ENCODE results near the gene WDR82. TPM values are rescaled to one million over a fixed set of nuclear protein-coding genes. Genes with fewer than 3 reads are reported as not detected.

WDR82 gene
- total RNA-seq, 1 experiment from 2014 or later: 27.6 TPM

- DNase-seq: peak; percentile 93
- peak overlapping the region; percentile 76 for H3K4me3 ChIP-seq
- no peaks in the 10 kb centered on the region for H3K9me3 ChIP-seq
- H3K36me3 ChIP-seq: peaks cover 7% of the 10 kb centered on the region
- no peaks in the 10 kb centered on the region for H3K27me3 ChIP-seq
These were observed 40.7 kb downstream of the WDR82 start for GRCh38 chr3:52237657-52238172.

- Histone ChIP-seq H3K9me3 (no peaks in the 10 kb centered on the region), H3K27me3 (no peaks in the 10 kb centered on the region), H3K36me3 (peaks cover 7% of the 10 kb centered on the region), H3K4me3 (peak overlapping the region; percentile 35)
- DNase-seq: no peak
These were observed 41.3 kb downstream of the WDR82 start for GRCh38 chr3:52237006-52237656.

- DNase-seq: no peak
- Histone ChIP-seq H3K27me3 (no peaks in the 10 kb centered on the region), H3K36me3 (peaks cover 7% of the 10 kb centered on the region), H3K4me3 (no peak overlapping the region), H3K9me3 (no peaks in the 10 kb centered on the region)
These were observed 42.0 kb downstream of the WDR82 start for GRCh38 chr3:52236424-52236886.

GRCh38 chr3:52234516-52235447, 43.7 kb downstream of the WDR82 start:
- Histone ChIP-seq H3K4me3 (no peak overlapping the region), H3K36me3 (peaks cover 5% of the 10 kb centered on the region), H3K27me3 (no peaks in the 10 kb centered on the region), H3K9me3 (no peaks in the 10 kb centered on the region)
- DNase-seq: no peak

- DNase-seq: no peak
- Histone ChIP-seq H3K4me3 (no peak overlapping the region), H3K36me3 (peaks cover 5% of the 10 kb centered on the region), H3K27me3 (no peaks in the 10 kb centered on the region), H3K9me3 (no peaks in the 10 kb centered on the region)
These were observed 44.5 kb downstream of the WDR82 start for GRCh38 chr3:52233968-52234367.

GRCh38 chr3:52233108-52233591, 45.3 kb downstream of the WDR82 start:
- DNase-seq: no peak
- Histone ChIP-seq H3K27me3 (no peaks in the 10 kb centered on the region), H3K4me3 (no peak overlapping the region), H3K36me3 (peaks cover 5% of the 10 kb centered on the region), H3K9me3 (no peaks in the 10 kb centered on the region)

- Histone ChIP-seq H3K4me3 (no peak overlapping the region), H3K9me3 (no peaks in the 10 kb centered on the region), H3K27me3 (no peaks in the 10 kb centered on the region), H3K36me3 (peaks cover 5% of the 10 kb centered on the region)
- DNase-seq: no peak
These were observed 46.0 kb downstream of the WDR82 start for GRCh38 chr3:52232279-52233107.

GRCh38 chr3:52231502-52232278, 46.8 kb downstream of the WDR82 start:
- Histone ChIP-seq H3K27me3 (no peaks in the 10 kb centered on the region), H3K4me3 (no peak overlapping the region), H3K9me3 (no peaks in the 10 kb centered on the region), H3K36me3 (peaks cover 5% of the 10 kb centered on the region)
- peak; percentile 45 for DNase-seq

GRCh38 chr3:52230889-52231499, 47.5 kb downstream of the WDR82 start:
- H3K4me3 ChIP-seq: no peak overlapping the region
- H3K36me3 ChIP-seq: peaks cover 5% of the 10 kb centered on the region
- no peak for DNase-seq
- H3K9me3 ChIP-seq: no peaks in the 10 kb centered on the region
- no peaks in the 10 kb centered on the region for H3K27me3 ChIP-seq

- Histone ChIP-seq H3K27me3 (no peaks in the 10 kb centered on the region), H3K4me3 (no peak overlapping the region), H3K9me3 (no peaks in the 10 kb centered on the region), H3K36me3 (peaks cover 5% of the 10 kb centered on the region)
- DNase-seq: no peak
These were observed 48.0 kb downstream of the WDR82 start for GRCh38 chr3:52230461-52230860.

- H3K9me3 ChIP-seq: no peaks in the 10 kb centered on the region
- no peak for DNase-seq
- H3K36me3 ChIP-seq: peaks cover 5% of the 10 kb centered on the region
- no peak overlapping the region for H3K4me3 ChIP-seq
- no peaks in the 10 kb centered on the region for H3K27me3 ChIP-seq
These were observed 48.8 kb downstream of the WDR82 start for GRCh38 chr3:52229656-52230055.

GRCh38 chr3:52228751-52229291, 49.6 kb downstream of the WDR82 start:
- peaks cover 3% of the 10 kb centered on the region for H3K36me3 ChIP-seq
- H3K9me3 ChIP-seq: no peaks in the 10 kb centered on the region
- no peak for DNase-seq
- H3K27me3 ChIP-seq: no peaks in the 10 kb centered on the region
- no peak overlapping the region for H3K4me3 ChIP-seq

- Histone ChIP-seq H3K36me3 (peaks cover 3% of the 10 kb centered on the region; the same call in 1 of the 2 replicates), H3K9me3 (no peaks in the 10 kb centered on the region), H3K4me3 (no peak overlapping the region), H3K27me3 (no peaks in the 10 kb centered on the region)
- no peak for DNase-seq
These were observed 50.2 kb downstream of the WDR82 start for GRCh38 chr3:52228266-52228665.

- H3K27me3 ChIP-seq: no peaks in the 10 kb centered on the region
- no peaks in the 10 kb centered on the region for H3K9me3 ChIP-seq
- H3K36me3 ChIP-seq: peaks cover 3% of the 10 kb centered on the region; the same call in 1 of the 2 replicates
- no peak overlapping the region for H3K4me3 ChIP-seq
- DNase-seq: no peak
These were observed 50.7 kb downstream of the WDR82 start for GRCh38 chr3:52227766-52228165.

- Histone ChIP-seq H3K27me3 (no peaks in the 10 kb centered on the region), H3K36me3 (peaks cover 3% of the 10 kb centered on the region; the same call in 1 of the 2 replicates), H3K4me3 (no peak overlapping the region), H3K9me3 (no peaks in the 10 kb centered on the region)
- no peak for DNase-seq
These were observed 51.3 kb downstream of the WDR82 start for GRCh38 chr3:52227117-52227516.

All from MG63 (cell line).